Keratinocyte (primary cell): ENCODE results near the gene MYBPC3.

Experiments used
- CTCF ChIP-seq, 3 experiments: IDR thresholded peaks in 1 of 3; conservative IDR thresholded peaks in 1 of 3; optimal IDR thresholded peaks in 1 of 3; 2 replicates in 2 of 3; 3 replicates in 1 of 3; pipeline versions ENCODE3 to v1.5.1; 2011; ENCODE audit warnings: low read length in 3 of 3, mild to moderate bottlenecking in 3 of 3, moderate library complexity in 2 of 3, control low read depth in 1 of 3, inconsistent platforms in 1 of 3; ENCODE audit not compliant: insufficient read depth in 2 of 3; ENCODE audit errors: extremely low read depth in 1 of 3
- EZH2 ChIP-seq: IDR thresholded peaks from one replicate; pipeline ENCODE4 v1.6.1; 2012; ENCODE audit warnings: inconsistent platforms, mild to moderate bottlenecking, low read length, moderate library complexity

- TF ChIP-seq CTCF (optimal IDR thresholded peaks at IDR 0.05 in 1 of 3, IDR thresholded peaks at IDR 0.05 in 1 of 3, conservative IDR thresholded peaks at IDR 0.05 in 1 of 3; ENCODE audit: extremely low read depth in 1 of 3, insufficient read depth in 2 of 3, low read length in 3 of 3) (no peak), EZH2 (no peak)
Measured at GRCh38 chr11:47325271-47326041, 27.0 kb downstream of the MYBPC3 start.
